GM19025 (cell line): ENCODE results near the gene GPRIN1.

ENCODE experiments used
- ATAC-seq: cut with Tn5 transposase; IDR thresholded peaks from one replicate; pipeline ENCODE4 v1.9.1; 2021; ENCODE audit warnings: mild to moderate bottlenecking, low read depth, moderate library complexity; ENCODE audit not compliant: unreplicated experiment

GPRIN1 gene

DNA sequence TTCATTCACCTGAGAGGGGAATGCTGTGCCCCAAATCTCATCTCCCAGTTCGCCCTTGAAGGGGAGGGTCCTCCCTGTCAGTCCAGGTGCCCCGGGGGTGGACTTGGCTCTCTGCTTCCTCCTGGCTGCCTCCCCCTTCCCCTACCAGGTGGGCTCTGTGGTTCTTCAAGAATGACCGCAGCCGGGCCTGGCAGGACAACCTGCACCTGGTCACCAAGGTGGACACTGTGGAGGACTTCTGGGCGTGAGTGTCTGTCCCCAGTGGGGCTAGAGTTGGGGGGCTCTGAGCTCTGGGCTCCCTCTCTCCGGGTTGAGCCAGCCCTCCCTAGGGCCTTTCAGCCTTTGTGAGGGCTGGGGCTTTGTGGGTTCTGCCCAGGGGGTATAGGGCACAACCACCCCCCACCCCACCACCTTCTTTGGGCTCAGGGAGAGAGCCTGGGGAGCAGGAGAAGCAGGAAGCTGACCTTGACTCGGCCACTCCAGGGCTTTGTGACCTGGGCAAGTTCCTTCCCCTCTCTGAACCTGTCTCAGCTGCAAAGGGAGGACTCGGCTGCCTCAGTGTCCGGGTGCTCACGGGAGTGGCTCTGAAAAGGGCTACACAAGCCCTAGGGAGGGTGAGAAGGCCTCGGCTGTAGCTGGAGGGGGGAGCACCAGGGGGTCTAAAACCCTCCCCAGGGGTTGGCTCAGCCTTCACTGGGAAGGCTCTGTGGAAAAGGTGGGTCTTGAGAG, 33.7 kb upstream of the GPRIN1 start:
- no peak for ATAC-seq

GRCh38 chr5:176642675-176643490, 32.9 kb upstream of the GPRIN1 start:
- ATAC-seq: no peak

DNA sequence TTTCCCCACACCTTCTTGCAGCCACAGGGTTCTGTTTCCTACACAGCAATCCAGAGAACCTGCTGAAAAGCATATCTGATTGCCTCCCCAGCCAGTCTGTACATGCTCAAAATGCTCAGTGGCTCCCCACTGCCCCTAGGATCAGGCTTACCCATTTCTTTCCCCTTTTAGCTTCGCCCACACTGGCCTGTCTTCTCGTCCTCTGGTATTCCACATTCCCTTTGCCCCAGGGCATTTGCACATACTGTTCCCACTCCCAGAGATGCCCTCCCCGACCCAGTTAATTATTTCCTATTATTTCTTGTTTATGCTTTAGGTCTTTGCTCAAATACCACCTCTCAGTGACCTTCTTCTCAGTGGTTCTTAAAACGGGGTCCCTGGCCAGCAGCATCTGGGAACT, 30.7 kb upstream of the GPRIN1 start:
- ATAC-seq: no peak

DNA sequence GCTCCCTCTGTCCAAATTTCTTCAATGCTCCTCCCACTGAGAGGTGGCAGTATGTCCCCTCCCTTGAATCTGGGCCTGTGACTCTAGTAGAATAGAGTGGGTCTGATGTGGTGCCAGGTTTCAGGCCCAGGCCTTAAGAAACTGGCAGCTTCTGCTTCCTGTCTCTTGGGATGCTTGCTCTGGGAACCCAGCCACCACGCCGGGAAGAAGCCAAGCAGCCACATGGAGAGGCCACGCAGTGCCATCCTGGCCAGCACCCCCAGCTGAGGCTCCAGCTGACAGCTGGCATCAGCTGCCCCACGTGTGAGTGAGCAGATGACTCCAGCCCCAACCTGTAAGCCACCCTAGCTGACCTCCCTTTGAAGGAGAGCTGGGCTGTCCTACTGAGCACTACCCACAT, 30.0 kb upstream of the GPRIN1 start:
- ATAC-seq: no peak

- no peak for ATAC-seq
Measured at GRCh38 chr5:176639208-176639607, 29.3 kb upstream of the GPRIN1 start.

GRCh38 chr5:176638437-176638836, 28.5 kb upstream of the GPRIN1 start:
- no peak for ATAC-seq

DNA sequence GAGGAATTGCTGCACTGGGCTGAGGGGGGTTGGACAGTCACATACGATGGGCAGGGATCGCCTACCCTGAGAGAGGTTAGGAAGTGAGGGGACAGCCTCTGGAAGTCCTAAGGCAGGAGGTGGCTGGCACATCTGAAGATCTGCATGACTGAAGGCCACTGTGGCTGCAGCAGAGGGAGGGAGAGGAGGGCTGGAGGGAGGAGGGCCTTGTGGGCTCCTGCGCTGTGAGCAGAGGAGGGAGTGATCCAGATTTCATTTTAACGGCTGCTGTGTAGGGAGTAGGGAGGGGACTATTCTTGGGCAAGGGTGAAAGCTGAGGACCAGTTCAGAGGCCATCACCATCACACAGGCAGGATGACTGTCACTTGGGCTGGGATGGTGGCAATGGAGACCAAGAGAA, 27.6 kb upstream of the GPRIN1 start:
- no peak for ATAC-seq

GRCh38 chr5:176636426-176636825, 26.5 kb upstream of the GPRIN1 start:
- no peak for ATAC-seq

- no peak for ATAC-seq
Measured at GRCh38 chr5:176633598-176633997, 23.6 kb upstream of the GPRIN1 start.

GRCh38 chr5:176632745-176633144, 22.8 kb upstream of the GPRIN1 start:
- no peak for ATAC-seq

GRCh38 chr5:176631383-176632200, 21.6 kb upstream of the GPRIN1 start:
- no peak for ATAC-seq

DNA sequence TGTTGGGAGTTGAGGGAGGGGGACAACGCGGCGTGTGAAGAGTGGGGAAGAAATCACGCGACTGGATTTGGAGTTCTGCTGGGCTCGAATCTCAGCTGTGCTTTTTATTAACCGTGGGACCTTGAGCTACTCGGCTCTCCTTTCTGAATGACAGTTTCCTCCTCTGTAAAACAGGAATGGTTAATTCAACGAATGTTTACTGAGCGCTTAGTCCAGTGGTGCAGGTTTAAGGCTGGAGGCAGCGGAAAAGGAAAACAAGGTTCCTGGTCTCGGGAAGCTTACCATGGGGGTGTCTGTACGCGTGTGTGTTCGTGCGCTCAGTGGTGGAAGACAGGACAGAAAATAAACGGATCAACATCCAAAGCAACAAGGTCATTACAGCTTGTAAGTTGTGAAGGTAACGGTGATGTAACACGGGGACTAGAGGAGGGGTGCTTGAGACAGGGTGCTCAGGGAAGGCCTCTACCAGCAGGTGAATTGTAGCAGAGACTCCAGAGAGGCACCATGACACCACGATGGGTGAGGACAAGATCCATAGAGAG, 20.8 kb upstream of the GPRIN1 start:
- no peak for ATAC-seq

DNA sequence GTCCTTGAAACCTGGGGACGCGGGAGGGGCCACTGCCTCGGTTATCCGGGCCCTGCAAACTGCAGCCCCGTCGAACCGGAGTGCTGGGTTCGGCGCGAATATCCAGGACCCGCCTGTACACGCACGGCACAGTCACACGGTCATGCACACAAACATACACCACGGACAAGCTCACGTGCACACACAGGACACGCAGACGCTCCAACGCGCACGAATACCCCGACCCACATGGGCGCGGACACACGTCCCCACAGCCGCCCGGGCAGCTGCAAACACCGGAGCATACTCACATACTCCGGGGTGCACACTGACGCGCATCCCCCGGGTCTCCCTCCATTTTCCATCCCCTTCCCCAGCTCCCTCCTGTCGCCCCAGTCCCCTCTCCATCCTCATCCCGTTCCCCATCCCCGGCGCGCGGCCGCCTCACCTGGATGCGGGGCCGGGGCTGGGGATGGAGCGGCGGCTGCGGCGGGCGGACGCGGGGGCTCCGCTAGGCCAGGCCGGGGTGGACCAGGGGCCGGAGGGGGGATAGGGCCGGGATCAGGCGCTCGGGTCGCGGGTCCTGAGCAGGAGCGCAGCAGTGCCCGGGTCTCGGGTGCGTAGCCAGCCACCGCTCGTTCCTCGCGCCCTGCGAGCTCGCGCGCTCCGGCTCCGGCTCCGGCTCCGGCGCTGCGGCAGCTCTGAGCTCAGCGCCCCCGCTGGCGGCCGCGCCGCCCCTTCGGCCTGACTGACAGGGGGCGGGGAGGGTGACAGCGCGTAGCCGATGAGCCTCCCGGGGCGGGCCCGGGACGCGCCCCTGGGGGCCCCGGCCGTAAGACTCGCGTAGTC, 20.1 kb upstream of the GPRIN1 start, which contains the start of the genes EIF4E1B and SNCB:
Gene EIF4E1B, plus strand, starts transcription at position 823 of the 828 bp plus-strand sequence. CDS start 12,113 bp downstream, outside the sequence.
Gene SNCB, minus strand, starts transcription at position 682 of the 828 bp plus-strand sequence. CDS start 880 bp downstream, outside the sequence.
- ATAC-seq: no peak

DNA sequence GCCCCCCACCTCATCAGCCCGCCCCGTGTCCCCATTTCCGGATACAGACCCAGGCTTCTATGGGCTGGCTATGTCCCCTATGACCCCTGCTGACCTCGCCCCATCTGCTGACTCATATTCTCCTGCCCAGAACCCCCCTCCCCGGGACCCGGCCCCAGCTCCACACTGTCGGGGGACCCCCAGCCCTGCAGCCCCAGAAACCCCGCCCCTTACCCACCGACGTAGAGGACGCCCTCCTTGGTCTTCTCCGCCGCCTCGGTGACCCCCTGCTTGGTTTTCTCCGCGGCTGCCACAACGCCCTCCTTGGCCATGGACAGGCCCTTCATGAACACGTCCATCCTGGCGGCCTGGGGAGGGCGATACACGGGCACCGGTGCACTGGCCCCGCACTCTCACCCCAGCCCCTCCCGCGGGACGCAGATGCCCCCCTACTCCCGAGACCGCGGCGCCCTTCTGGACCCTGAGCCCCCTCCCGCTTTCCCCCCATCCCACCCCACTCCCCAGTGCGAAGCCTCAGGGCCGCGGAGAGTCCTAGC, 19.4 kb upstream of the GPRIN1 start:
- no peak for ATAC-seq

DNA sequence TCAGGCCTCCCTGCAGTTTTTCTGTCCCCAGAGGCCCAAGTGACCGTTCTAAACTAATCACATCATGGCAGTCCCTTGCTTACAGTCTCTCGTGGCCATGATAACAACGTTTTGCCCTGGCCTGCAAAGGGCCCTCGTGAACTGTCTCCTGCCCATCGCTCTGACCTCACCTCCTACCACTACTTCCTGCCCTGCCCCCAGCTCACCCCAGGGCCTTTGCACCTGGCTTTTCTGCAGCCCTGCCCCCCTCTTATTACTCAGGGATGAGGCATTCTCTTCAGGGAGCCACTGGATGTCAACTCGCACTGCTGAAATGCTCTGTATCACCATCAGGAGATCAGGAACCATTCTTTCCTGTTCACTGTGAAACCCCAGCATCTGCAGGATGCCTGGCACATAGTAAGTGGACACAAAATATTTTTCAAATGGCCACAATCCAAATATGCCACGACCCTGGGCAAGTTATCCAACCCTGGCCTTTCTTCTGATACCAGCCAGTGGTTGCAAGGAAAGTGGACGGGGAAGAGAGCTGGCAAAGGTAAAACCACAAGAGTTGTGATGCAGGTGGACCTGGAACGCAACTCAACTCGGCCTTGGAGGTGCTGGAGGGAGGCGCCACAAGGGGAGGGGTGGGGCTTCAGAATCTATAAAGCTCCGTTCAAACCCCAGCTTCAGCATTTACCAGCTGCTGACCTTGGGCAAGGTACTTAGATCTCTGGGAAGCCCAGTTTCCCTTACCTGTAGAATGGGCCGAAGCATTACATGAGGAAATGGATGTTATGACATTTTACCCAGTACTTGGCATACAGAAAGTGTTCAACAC, 18.7 kb upstream of the GPRIN1 start:
- ATAC-seq: no peak

GRCh38 chr5:176627582-176627981, 17.6 kb upstream of the GPRIN1 start:
- ATAC-seq: no peak

GRCh38 chr5:176626876-176627236, 16.9 kb upstream of the GPRIN1 start:
- no peak for ATAC-seq

GRCh38 chr5:176625966-176626875, 16.3 kb upstream of the GPRIN1 start:
- no peak for ATAC-seq
